H1 (cell line): ENCODE measurements around the gene CTNNBL1. TPM values are rescaled to one million over a fixed set of nuclear protein-coding genes. Genes with fewer than 3 reads are reported as not detected.

Source experiments
- CTCF ChIA-PET: fragments of 300-600 bp; sonication (Branson Sonifier 250); formaldehyde crosslinking; loops from one replicate; lab custom pipeline; 2021; ENCODE audit not compliant: partially characterized antibody; lab: Charles Lee
- POLR2A ChIA-PET: fragments of 300-600 bp; sonication (Branson Sonifier 250); formaldehyde crosslinking; loops from one replicate; lab custom pipeline; 2021; ENCODE audit warnings: inconsistent platforms; ENCODE audit not compliant: partially characterized antibody; lab: Charles Lee
- DNase-seq, 2 experiments: peaks; one replicate each; pipeline versions ENCODE4 v3.0.0 to v3.0.0-alpha.2; 2010 to 2022; ENCODE audit warnings: low spot score in 2 of 2, low read depth in 1 of 2, mixed read lengths in 1 of 2
- FAIRE-seq: peaks from 2 replicates; lab custom pipeline; 2011; peaks lifted over from hg19 to GRCh38; lab: Jason Lieb, UNC
- H2AFZ ChIP-seq: 2 replicates; pipeline ENCODE4 v1.8.1; 2012; ENCODE audit warnings: low read length, inconsistent platforms
- H2AK5ac ChIP-seq: 2 replicates; pipeline ENCODE4 v1.6.1; 2013; ENCODE audit warnings: low read depth, low read length
- H2BK120ac ChIP-seq: replicated peaks from 2 replicates; pipeline ENCODE3; 2013; ENCODE audit warnings: low read depth, low read length, inconsistent platforms
- H2BK12ac ChIP-seq: 2 replicates; pipeline ENCODE4 v1.6.1; 2013; ENCODE audit warnings: low read depth, low read length
- H2BK15ac ChIP-seq: 2 replicates; pipeline ENCODE4 v1.6.1; 2013; ENCODE audit warnings: low read length
- H2BK20ac ChIP-seq: 2 replicates; pipeline ENCODE4 v1.6.1; 2013; ENCODE audit warnings: low read length
- H2BK5ac ChIP-seq: 2 replicates; pipeline ENCODE4 v1.6.1; 2013; ENCODE audit warnings: low read depth, low read length
- H3K14ac ChIP-seq: 2 replicates; pipeline ENCODE4 v1.6.1; 2013; ENCODE audit warnings: inconsistent platforms; ENCODE audit not compliant: insufficient read length
- H3K18ac ChIP-seq: 2 replicates; pipeline ENCODE4 v1.6.1; 2013; ENCODE audit warnings: low read length; ENCODE audit errors: extremely low read depth
- H3K23ac ChIP-seq: 2 replicates; pipeline ENCODE4 v1.6.1; 2013; ENCODE audit warnings: inconsistent platforms; ENCODE audit not compliant: insufficient read length
- H3K23me2 ChIP-seq: 2 replicates; pipeline ENCODE4 v1.6.1; 2013; ENCODE audit warnings: low read depth, low read length
- H3K27ac ChIP-seq: 2 replicates; pipeline ENCODE4 v1.6.1; 2011; ENCODE audit warnings: low read depth, low read length, inconsistent platforms
- H3K27me3 ChIP-seq, 4 experiments: replicated peaks in 1 of 4; 1 replicate in 1 of 4; 2 replicates in 3 of 4; pipeline versions ENCODE4 v1.6.1 to v1.8.1; 2011 to 2013; ENCODE audit warnings: low read length in 3 of 4, mild to moderate bottlenecking in 3 of 4, inconsistent platforms in 2 of 4, mixed read lengths in 2 of 4, moderate library complexity in 1 of 4; ENCODE audit not compliant: control insufficient read depth in 3 of 4, insufficient read depth in 3 of 4; ENCODE audit errors: extremely low read depth in 1 of 4
- H3K36me3 ChIP-seq, 4 experiments: 2 replicates each; pipeline versions ENCODE4 v1.6.1 to v1.8.1; 2011 to 2013; ENCODE audit warnings: mild to moderate bottlenecking in 4 of 4, low read length in 3 of 4, moderate library complexity in 2 of 4, control low read depth in 1 of 4, inconsistent platforms in 1 of 4; ENCODE audit not compliant: insufficient read depth in 4 of 4, control insufficient read depth in 2 of 4
- H3K4ac ChIP-seq: replicated peaks from 2 replicates; pipeline ENCODE3; 2013; ENCODE audit warnings: low read length, low read depth, mixed read lengths, inconsistent platforms; ENCODE audit not compliant: insufficient read length
- H3K4me1 ChIP-seq, 4 experiments: replicated peaks in 1 of 4; 1 replicate in 1 of 4; 2 replicates in 3 of 4; pipeline versions ENCODE4 v1.6.1 to v1.8.1; 2011 to 2013; ENCODE audit warnings: low read length in 3 of 4, inconsistent platforms in 2 of 4, mixed read lengths in 1 of 4; ENCODE audit not compliant: insufficient read depth in 4 of 4, control insufficient read depth in 3 of 4
- H3K4me2 ChIP-seq, 2 experiments: 2 replicates each; pipeline versions ENCODE4 v1.6.1 to v1.8.1; 2011 to 2013; ENCODE audit warnings: low read depth in 2 of 2, low read length in 2 of 2, control low read depth in 1 of 2, inconsistent platforms in 1 of 2, mild to moderate bottlenecking in 1 of 2; ENCODE audit not compliant: insufficient read depth in 1 of 2
- H3K4me3 ChIP-seq, 4 experiments: fragments of 200-600, 300-600 bp in 1 of 4; sonication (generic), shearing (Covaris generic), sonication (Bioruptor Twin) in 1 of 4; 2 replicates each; pipeline versions ENCODE4 v1.5.1 to v1.8.1; 2011 to 2016; ENCODE audit warnings: low read length in 4 of 4, low read depth in 3 of 4, control low read depth in 2 of 4, inconsistent platforms in 2 of 4, mild to moderate bottlenecking in 2 of 4, mixed read lengths in 1 of 4, moderate library complexity in 1 of 4; ENCODE audit not compliant: insufficient read depth in 2 of 4; ENCODE audit errors: extremely low read depth in 1 of 4
- H3K56ac ChIP-seq: replicated peaks from 2 replicates; pipeline ENCODE3; 2013; ENCODE audit warnings: low read depth, mild to moderate bottlenecking, mixed read lengths, low read length, inconsistent platforms; ENCODE audit not compliant: insufficient read length
- H3K79me1 ChIP-seq: 2 replicates; pipeline ENCODE4 v1.6.1; 2013; ENCODE audit warnings: low read depth, low read length, control low read depth
- H3K79me2 ChIP-seq, 2 experiments: 2 replicates each; pipeline versions ENCODE4 v1.6.1 to v1.8.1; 2012 to 2013; ENCODE audit warnings: low read length in 2 of 2, mild to moderate bottlenecking in 2 of 2, inconsistent platforms in 1 of 2; ENCODE audit not compliant: insufficient read depth in 2 of 2, control insufficient read depth in 1 of 2
- H3K9ac ChIP-seq, 4 experiments: replicated peaks in 1 of 4; 1 replicate in 1 of 4; 2 replicates in 3 of 4; pipeline versions ENCODE4 v1.6.1 to v1.8.1; 2011 to 2013; ENCODE audit warnings: low read depth in 3 of 4, low read length in 3 of 4, control low read depth in 2 of 4, mild to moderate bottlenecking in 2 of 4, moderate library complexity in 2 of 4, inconsistent platforms in 1 of 4; ENCODE audit errors: extremely low read depth in 1 of 4
- H3K9me3 ChIP-seq, 2 experiments: 2 replicates each; pipeline versions ENCODE4 v1.6.1 to v1.8.1; 2012 to 2013; ENCODE audit warnings: mild to moderate bottlenecking in 2 of 2, moderate library complexity in 2 of 2, control low read depth in 1 of 2, inconsistent platforms in 1 of 2, low read depth in 1 of 2, low read length in 1 of 2, mixed read lengths in 1 of 2; ENCODE audit not compliant: insufficient read depth in 2 of 2
- H4K20me1 ChIP-seq, 2 experiments: replicated peaks in 1 of 2; 2 replicates each; pipeline versions ENCODE3 to v1.8.1; 2011 to 2013; ENCODE audit warnings: inconsistent platforms in 2 of 2, low read length in 2 of 2, mild to moderate bottlenecking in 1 of 2; ENCODE audit not compliant: insufficient read depth in 2 of 2, control insufficient read depth in 1 of 2
- H4K5ac ChIP-seq: 2 replicates; pipeline ENCODE4 v1.6.1; 2013; ENCODE audit warnings: low read length, low read depth, mixed read lengths, inconsistent platforms; ENCODE audit not compliant: insufficient read length
- H4K8ac ChIP-seq: 2 replicates; pipeline ENCODE4 v1.8.0; 2013; ENCODE audit warnings: mild to moderate bottlenecking, moderate library complexity, low read length, inconsistent platforms; ENCODE audit not compliant: insufficient read depth; ENCODE audit errors: extremely low read depth
- H4K91ac ChIP-seq: replicated peaks from 2 replicates; pipeline ENCODE3; 2013; ENCODE audit warnings: low read length, mixed read lengths, inconsistent platforms; ENCODE audit not compliant: insufficient read length
- CBX8 ChIP-seq: fragments of 300-800, 300-1000 bp; sonication (generic); IDR thresholded peaks from 2 replicates; pipeline ENCODE4 v1.7.1; 2016; ENCODE audit warnings: low read depth, low read length, borderline replicate concordance
- CTCF ChIP-seq, 3 experiments: IDR thresholded peaks; 1 replicate in 2 of 3; 2 replicates in 1 of 3; pipeline versions ENCODE4 v1.5.1 to v1.6.1; 2011; ENCODE audit warnings: low read length in 3 of 3, mild to moderate bottlenecking in 3 of 3, inconsistent platforms in 2 of 3, low read depth in 1 of 3, moderate library complexity in 1 of 3; ENCODE audit not compliant: insufficient read depth in 1 of 3; ENCODE audit errors: control extremely low read depth in 1 of 3
- EP300 ChIP-seq, 2 experiments: IDR thresholded peaks; 1 replicate in 1 of 2; 2 replicates in 1 of 2; pipeline ENCODE4 v1.6.1; 2011 to 2012; ENCODE audit warnings: low read depth in 2 of 2, low read length in 2 of 2, mild to moderate bottlenecking in 2 of 2, borderline replicate concordance in 1 of 2, inconsistent platforms in 1 of 2, moderate library complexity in 1 of 2
- EZH2 ChIP-seq: fragments of 200-600 bp; sonication (generic); IDR thresholded peaks from 2 replicates; pipeline ENCODE4 v1.7.1; 2012; ENCODE audit warnings: low read depth, mild to moderate bottlenecking, moderate library complexity, low read length, inconsistent platforms; ENCODE audit not compliant: severe bottlenecking
- HDAC2 ChIP-seq, 2 experiments: fragments of 300-600 bp in 1 of 2; sonication (generic) in 1 of 2; IDR thresholded peaks; 2 replicates each; pipeline ENCODE4 v1.6.1; 2011 to 2012; ENCODE audit warnings: low read depth in 2 of 2, low read length in 2 of 2, mild to moderate bottlenecking in 2 of 2, moderate library complexity in 2 of 2, borderline replicate concordance in 1 of 2, inconsistent platforms in 1 of 2
- KDM4A ChIP-seq: IDR thresholded peaks from one replicate; pipeline ENCODE4 v1.7.1; 2012; ENCODE audit warnings: low read depth, mild to moderate bottlenecking, moderate library complexity, low read length, inconsistent platforms; ENCODE audit not compliant: severe bottlenecking
- MAX ChIP-seq: IDR thresholded peaks from 2 replicates; pipeline ENCODE4 v1.6.1; 2012; ENCODE audit warnings: inconsistent platforms
- POLR2A ChIP-seq, 2 experiments: IDR thresholded peaks; 1 replicate in 1 of 2; 2 replicates in 1 of 2; pipeline ENCODE4 v1.6.1; 2011; ENCODE audit warnings: low read depth in 2 of 2, low read length in 2 of 2, mild to moderate bottlenecking in 2 of 2; ENCODE audit errors: control extremely low read depth in 1 of 2
- RAD21 ChIP-seq, 2 experiments: IDR thresholded peaks in 1 of 2; conservative IDR thresholded peaks in 1 of 2; 2 replicates each; pipeline ENCODE4 v1.6.1; 2011; ENCODE audit warnings: low read depth in 2 of 2, low read length in 2 of 2, improper control_type of control experiment in 1 of 2, inconsistent platforms in 1 of 2, mild to moderate bottlenecking in 1 of 2, moderate library complexity in 1 of 2
- WGBS, 2 experiments: shearing (Covaris generic) in 1 of 2; methylation state at CpG; one replicate each; pipeline versions ENCODE4 v1.1.6 to v1.1.7; 2013 to 2015; ENCODE audit warnings: low lambda C conversion rate in 2 of 2, mixed read lengths in 2 of 2, inconsistent platforms in 1 of 2, low coverage in 1 of 2, missing lambda C conversion rate in 1 of 2; ENCODE audit not compliant: insufficient replicate concordance in 2 of 2, insufficient coverage in 1 of 2, insufficient read length in 1 of 2; ENCODE audit errors: extremely low coverage in 1 of 2, missing lambda C conversion rate in 1 of 2; 5-methylcytosine and 5-hydroxymethylcytosine counted together
- polyA plus RNA-seq, 7 experiments: library from polyadenylated mRNA; depleted of rRNA in 3 of 7; stranded (reverse) in 5 of 7; unstranded in 2 of 7; fragments of >200 nt in 5 of 7; fragments of 200-250 nt in 2 of 7; gene quantifications; 1 replicate in 5 of 7; 2 replicates in 1 of 7; 4 replicates in 1 of 7; pipeline versions ENCODE4 v1.2.1 to v1.2.3, GENCODE V29; 2011 to 2013; ENCODE audit warnings: missing spikeins in 2 of 7, mixed read lengths in 2 of 7
- total RNA-seq: library from RNA; stranded (reverse); fragmentation: NEBNext Ultra II Directional; extraction: Animal tissue kit (Norgen Biotek cat#: 25700); gene quantifications from 2 replicates; pipeline ENCODE4 v1.2.1, GENCODE V29; 2021

CTNNBL1 gene
- total and polyA plus RNA-seq, 2 of the 8 experiments (the other 6 are each of a cell fraction or from before 2014, with no cell fraction given) = 19.6 to 81.6 TPM

- H3K27ac ChIP-seq = no peak overlapping the region
- ChIA-PET POLR2A (interaction anchor here (1.6 kb wide), 1 partner anchor 9 kb away, joined by 4 read pairs; no protein-coding TSS in a partner anchor), CTCF (interaction anchor here (0.7 to 2.1 kb wide), 2 partner anchors 24 to 25 kb away, joined by 3 to 6 read pairs; no protein-coding TSS in a partner anchor)
- no peak overlapping the region for H2AFZ ChIP-seq
- no peaks in the 10 kb centered on the region for H3K23me2 ChIP-seq
- H2BK120ac ChIP-seq = no peak overlapping the region
- H3K23ac ChIP-seq = no peak overlapping the region
- no peak overlapping the region for H2BK5ac ChIP-seq
- no peak overlapping the region for H3K4me3 ChIP-seq
- no peak overlapping the region for H4K91ac ChIP-seq
- no peaks in the 10 kb centered on the region for H3K27me3 ChIP-seq
- no peak for FAIRE-seq
- no peaks in the 10 kb centered on the region for H3K79me1 ChIP-seq
- no peak overlapping the region for H3K4ac ChIP-seq
- H4K8ac ChIP-seq = no peak overlapping the region
- H2BK12ac ChIP-seq = no peak overlapping the region
- H3K56ac ChIP-seq = no peak overlapping the region
- no peak overlapping the region for H3K18ac ChIP-seq
- no peak overlapping the region for H3K4me2 ChIP-seq
- H3K4me1 ChIP-seq = peaks cover 0 to 4% (median 0%) of the 10 kb centered on the region in 4 experiments; a peak in 1 of 7 replicates
- H4K20me1 ChIP-seq = peaks cover 0 to 2% of the 10 kb centered on the region in 2 experiments
- no peak overlapping the region for H3K9ac ChIP-seq
- H2BK15ac ChIP-seq = no peak overlapping the region
- H3K14ac ChIP-seq = no peak overlapping the region
- peaks cover 0 to 16% (median 10%) of the 10 kb centered on the region in 4 experiments; a peak in 7 of 8 replicates for H3K36me3 ChIP-seq
- H2AK5ac ChIP-seq = no peak overlapping the region
- no peak overlapping the region for H4K5ac ChIP-seq
- H2BK20ac ChIP-seq = no peak overlapping the region
- 96% methylated on average over 4 of the region's 4 CpGs; no CpG with 5 or more reads in 1 of the 2 experiments for WGBS, 2 experiments
- peaks cover 0 to 13% of the 10 kb centered on the region in 2 experiments; a peak in 2 of 4 replicates for H3K79me2 ChIP-seq
- H3K9me3 ChIP-seq = no peaks in the 10 kb centered on the region
- DNase-seq = no peak
- TF ChIP-seq RAD21 (IDR thresholded peaks at IDR 0.05 in 1 of 2, conservative IDR thresholded peaks at IDR 0.05 in 1 of 2; ENCODE audit: low read depth in 2 of 2, low read length in 2 of 2) = no peak
- TF ChIP-seq MAX = no peak
- no peak for TF ChIP-seq EP300 (IDR thresholded peaks at IDR 0.05; ENCODE audit: borderline replicate concordance in 1 of 2, low read depth in 2 of 2, low read length in 2 of 2)
- TF ChIP-seq CTCF (IDR thresholded peaks at IDR 0.05; ENCODE audit: control extremely low read depth in 1 of 3, insufficient read depth in 1 of 3, low read depth in 1 of 3, low read length in 3 of 3) = no peak
- no peak for TF ChIP-seq KDM4A
- TF ChIP-seq EZH2 = no peak
- TF ChIP-seq CBX8 = no peak
- TF ChIP-seq HDAC2 (IDR thresholded peaks at IDR 0.05; ENCODE audit: borderline replicate concordance in 1 of 2, low read depth in 2 of 2, low read length in 2 of 2) = no peak
- no peak for TF ChIP-seq POLR2A (IDR thresholded peaks at IDR 0.05; ENCODE audit: control extremely low read depth in 1 of 2, low read depth in 2 of 2, low read length in 2 of 2)
Observed at GRCh38 chr20:37733416-37733815, 39.6 kb downstream of the CTNNBL1 start.
